GM10248 (cell line): ENCODE measurements around the gene HLA-A.

Source experiments
- CTCF ChIA-PET: fragments of 300-600 bp; sonication (Branson Sonifier 250); formaldehyde crosslinking; extraction: SDS; loops from one replicate; lab custom pipeline; 2021; ENCODE audit warnings: antibody characterized with exemption; lab: Yijun Ruan, JAX
- POLR2A ChIA-PET: fragments of 350-650 bp; sonication (Branson Sonifier 250); formaldehyde crosslinking; extraction: SDS; loops from one replicate; lab custom pipeline; 2020; ENCODE audit warnings: antibody characterized with exemption; lab: Yijun Ruan, JAX
- DNase-seq: peaks from one replicate; pipeline ENCODE4 v3.0.0; 2012; ENCODE audit errors: extremely low spot score
- CTCF ChIP-seq: IDR thresholded peaks from 2 replicates; pipeline ENCODE4 v1.5.1; 2012; ENCODE audit warnings: mild to moderate bottlenecking, low read depth; ENCODE audit errors: extremely low read depth, missing control alignments, control extremely low read depth

HLA-A gene

GRCh38 chr6:29942275-29943052, at the start of gene HLA-A:
Gene HLA-A, plus strand, starts transcription at chr6:29942532. Its CDS starts 22 bp downstream, at chr6:29942554.
- POLR2A ChIA-PET: no interaction called here
- TF ChIP-seq CTCF: peak; percentile 6
- CTCF ChIA-PET: no interaction called here
- DNase-seq: peak; percentile 91

GRCh38 chr6:29892696-29893095, 49.6 kb upstream of the HLA-A start:
- CTCF ChIA-PET: no interaction called here

GRCh38 chr6:29899281-29899680, 43.1 kb upstream of the HLA-A start:
- TF ChIP-seq CTCF: no peak
- POLR2A ChIA-PET: no interaction called here
- CTCF ChIA-PET: no interaction called here
- DNase-seq: no peak

More at GRCh38 chr6:29892696-29893095, 49.6 kb upstream of the HLA-A start:
- POLR2A ChIA-PET: no interaction called here
- DNase-seq: no peak
- no peak for TF ChIP-seq CTCF

GRCh38 chr6:29905286-29905685, 37.0 kb upstream of the HLA-A start:
- CTCF ChIA-PET: no interaction called here
- no peak for TF ChIP-seq CTCF
- POLR2A ChIA-PET: no interaction called here
- DNase-seq: no peak

GRCh38 chr6:29907637-29908340, 34.5 kb upstream of the HLA-A start:
- no peak for TF ChIP-seq CTCF
- POLR2A ChIA-PET: no interaction called here
- CTCF ChIA-PET: no interaction called here
- DNase-seq: no peak

- TF ChIP-seq CTCF: no peak
- CTCF ChIA-PET: no interaction called here
- DNase-seq: no peak
- POLR2A ChIA-PET: no interaction called here
These were observed 34.0 kb upstream of the HLA-A start for GRCh38 chr6:29908341-29908662.
